ENCODE data around the gene DISP1.

GRCh38 chr1:222790115-222790514 is 24.7 kb upstream of the DISP1 start:
- no peak for TF ChIP-seq POLR2AphosphoS5 (IDR thresholded peaks at IDR 0.05; ENCODE audit: borderline replicate concordance, low read depth, low read length)
- TF ChIP-seq FOXP2 (optimal IDR thresholded peaks at IDR 0.05; ENCODE audit: control extremely low read depth, extremely low read length, insufficient read depth) = no peak
